CD4-positive, alpha-beta T cell (primary cell): ENCODE data around the gene AFDN. TPM values are rescaled to one million over a fixed set of nuclear protein-coding genes. Genes with fewer than 3 reads are reported as not detected.

Experiments used
- ATAC-seq: fragments of 200-7000 bp; cut with Tn5 transposase; one replicate; pipeline ENCODE4 v1.10.0; 2022; ENCODE audit warnings: mild to moderate bottlenecking; ENCODE audit not compliant: poor library complexity
- CTCF ChIA-PET: fragments of 350-600 bp; sonication (Branson Sonifier 250); formaldehyde crosslinking; loops from one replicate; lab custom pipeline; 2021; ENCODE audit warnings: antibody characterized with exemption, inconsistent platforms; lab: Charles Lee
- POLR2A ChIA-PET: fragments of 350-600 bp; sonication (Branson Sonifier 250); formaldehyde crosslinking; loops from one replicate; lab custom pipeline; 2021; ENCODE audit warnings: antibody characterized with exemption, inconsistent platforms; lab: Charles Lee
- DNase-seq, 14 experiments: peaks; one replicate each; pipeline ENCODE4 v3.0.0-alpha.2; 2013 to 2020; ENCODE audit warnings: mixed read lengths in 2 of 14
- H3K27ac ChIP-seq, 2 donors: one replicate each; pipeline versions ENCODE4 v1.5.1 to v1.7.0; 2013; ENCODE audit warnings: low read length in 2 of 2, low read depth in 1 of 2, mild to moderate bottlenecking in 1 of 2
- H3K27me3 ChIP-seq, 2 experiments: 1 replicate in 1 of 2; 2 replicates in 1 of 2; pipeline versions ENCODE4 v1.6.1 to v1.7.0; 2013; ENCODE audit warnings: low read length in 2 of 2, control low read depth in 1 of 2, mild to moderate bottlenecking in 1 of 2, moderate library complexity in 1 of 2; ENCODE audit not compliant: insufficient read depth in 2 of 2, control insufficient read depth in 1 of 2
- H3K36me3 ChIP-seq: one replicate; pipeline ENCODE4 v1.6.1; 2013; ENCODE audit warnings: low read length, control low read depth; ENCODE audit not compliant: insufficient read depth
- H3K4me1 ChIP-seq: one replicate; pipeline ENCODE4 v1.6.1; 2013; ENCODE audit warnings: low read length, control low read depth; ENCODE audit not compliant: insufficient read depth
- H3K4me3 ChIP-seq: one replicate; pipeline ENCODE4 v1.5.1; 2013; ENCODE audit warnings: mild to moderate bottlenecking, low read length, moderate library complexity
- H3K9me3 ChIP-seq, 2 experiments: 1 replicate in 1 of 2; 2 replicates in 1 of 2; pipeline versions ENCODE4 v1.6.1 to v1.7.0; 2013; ENCODE audit warnings: low read length in 2 of 2, mild to moderate bottlenecking in 2 of 2, control low read depth in 1 of 2, moderate library complexity in 1 of 2; ENCODE audit not compliant: control insufficient read depth in 1 of 2, insufficient read depth in 1 of 2
- H3K27ac Mint-ChIP-seq: one replicate; pipeline ENCODE4 v1.8.0; 2020; ENCODE audit warnings: mixed read lengths
- H3K27me3 Mint-ChIP-seq: one replicate; pipeline ENCODE4 v1.8.0; 2021; ENCODE audit warnings: mixed read lengths
- H3K36me3 Mint-ChIP-seq: one replicate; pipeline ENCODE4 v1.8.0; 2021; ENCODE audit warnings: low read depth, mixed read lengths
- H3K4me1 Mint-ChIP-seq: one replicate; pipeline ENCODE4 v1.8.0; 2021; ENCODE audit warnings: low read depth, mixed read lengths
- H3K4me3 Mint-ChIP-seq: one replicate; pipeline ENCODE4 v1.8.0; 2020; ENCODE audit warnings: mild to moderate bottlenecking, mixed read lengths
- H3K9me3 Mint-ChIP-seq: one replicate; pipeline ENCODE4 v1.8.0; 2020; ENCODE audit warnings: mixed read lengths
- intact Hi-C, 2 experiments: fragments of 100-400 bp; cut with DNase I in 1 of 2; cut with micrococcal nuclease in 1 of 2; formaldehyde crosslinking; loops; one replicate each; pipeline versions ENCODE4 v1.15.1 to v1.9.0; 2023 to 2025; cut with DNase I, micrococcal nuclease
- total RNA-seq, 174 experiments: library from RNA in 2 of 174; stranded (reverse) in 2 of 174; gene quantifications; one replicate each; pipeline ENCODE4 v1.2.3 and lab custom pipeline; 2021 to 2026
- TF ChIP-seq, protein P1 (sequence below): fragments of 200-600 bp; IDR thresholded peaks from one replicate; pipeline ENCODE4 v1.8.0; 2022; ENCODE audit warnings: antibody characterized with exemption, mild to moderate bottlenecking

The AFDN gene
- total RNA-seq, 2 experiments from 2014 or later, result 9.1 to 10.2 TPM

DNA sequence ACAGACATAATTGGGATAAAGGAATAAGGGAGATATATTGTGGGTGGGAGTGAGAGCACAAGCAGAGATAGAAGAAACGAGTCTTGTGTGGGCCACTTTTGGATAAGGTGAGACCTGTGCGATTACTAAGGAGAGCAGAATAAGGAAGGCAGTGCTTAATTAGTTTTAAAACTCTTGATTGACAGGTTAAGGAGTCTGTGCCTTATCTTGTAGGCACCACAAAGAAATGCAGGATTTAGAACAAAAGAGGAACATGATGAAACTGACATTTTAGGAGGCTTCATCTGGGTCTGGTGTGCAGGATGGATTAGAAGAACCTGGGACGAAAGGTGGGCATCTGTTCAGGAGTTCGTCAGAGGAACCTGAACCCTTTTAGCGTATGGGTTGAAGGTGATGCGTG lies 100.5 kb downstream of the AFDN start:
- TF ChIP-seq, protein P1, sequence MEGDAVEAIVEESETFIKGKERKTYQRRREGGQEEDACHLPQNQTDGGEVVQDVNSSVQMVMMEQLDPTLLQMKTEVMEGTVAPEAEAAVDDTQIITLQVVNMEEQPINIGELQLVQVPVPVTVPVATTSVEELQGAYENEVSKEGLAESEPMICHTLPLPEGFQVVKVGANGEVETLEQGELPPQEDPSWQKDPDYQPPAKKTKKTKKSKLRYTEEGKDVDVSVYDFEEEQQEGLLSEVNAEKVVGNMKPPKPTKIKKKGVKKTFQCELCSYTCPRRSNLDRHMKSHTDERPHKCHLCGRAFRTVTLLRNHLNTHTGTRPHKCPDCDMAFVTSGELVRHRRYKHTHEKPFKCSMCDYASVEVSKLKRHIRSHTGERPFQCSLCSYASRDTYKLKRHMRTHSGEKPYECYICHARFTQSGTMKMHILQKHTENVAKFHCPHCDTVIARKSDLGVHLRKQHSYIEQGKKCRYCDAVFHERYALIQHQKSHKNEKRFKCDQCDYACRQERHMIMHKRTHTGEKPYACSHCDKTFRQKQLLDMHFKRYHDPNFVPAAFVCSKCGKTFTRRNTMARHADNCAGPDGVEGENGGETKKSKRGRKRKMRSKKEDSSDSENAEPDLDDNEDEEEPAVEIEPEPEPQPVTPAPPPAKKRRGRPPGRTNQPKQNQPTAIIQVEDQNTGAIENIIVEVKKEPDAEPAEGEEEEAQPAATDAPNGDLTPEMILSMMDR, result no peak
- H3K9me3 Mint-ChIP-seq, result no peaks in the 10 kb centered on the region
- H3K36me3 ChIP-seq, result no peaks in the 10 kb centered on the region
- DNase-seq, result no peak
- CTCF ChIA-PET, result no interaction called here
- no peaks in the 10 kb centered on the region for H3K27me3 ChIP-seq
- no peak overlapping the region for H3K27ac Mint-ChIP-seq
- no peaks in the 10 kb centered on the region for H3K36me3 Mint-ChIP-seq
- no peaks in the 10 kb centered on the region for H3K4me1 ChIP-seq
- intact Hi-C loops, result no loop called here
- H3K27me3 Mint-ChIP-seq, result no peaks in the 10 kb centered on the region
- no peak overlapping the region for H3K4me3 Mint-ChIP-seq
- H3K9me3 ChIP-seq, result no peaks in the 10 kb centered on the region
- POLR2A ChIA-PET, result no interaction called here
- no peak overlapping the region for H3K27ac ChIP-seq
- H3K4me1 Mint-ChIP-seq, result no peaks in the 10 kb centered on the region
- no peak for ATAC-seq
- H3K4me3 ChIP-seq, result no peak overlapping the region

DNA sequence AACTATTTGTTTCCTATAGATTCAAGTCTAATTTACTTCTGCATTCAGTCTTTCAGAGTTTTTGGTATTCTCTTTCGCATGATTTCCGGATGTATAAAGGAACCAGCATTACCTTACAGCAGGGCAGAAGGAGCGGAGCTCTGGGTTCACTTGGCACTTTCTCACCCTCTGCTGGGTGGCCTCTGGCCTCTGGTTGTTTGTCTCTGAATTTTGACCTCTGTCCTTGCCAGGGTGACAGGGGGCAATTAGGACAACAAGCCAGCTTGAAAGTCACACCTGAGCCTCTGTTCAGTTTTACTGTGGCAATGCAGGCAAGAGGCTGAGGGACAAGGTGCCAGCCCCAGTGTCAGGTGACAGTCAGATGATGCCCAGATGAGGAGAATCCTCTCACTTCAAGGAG lies 101.4 kb downstream of the AFDN start:
- no peaks in the 10 kb centered on the region for H3K9me3 Mint-ChIP-seq
- POLR2A ChIA-PET, result no interaction called here

DNA sequence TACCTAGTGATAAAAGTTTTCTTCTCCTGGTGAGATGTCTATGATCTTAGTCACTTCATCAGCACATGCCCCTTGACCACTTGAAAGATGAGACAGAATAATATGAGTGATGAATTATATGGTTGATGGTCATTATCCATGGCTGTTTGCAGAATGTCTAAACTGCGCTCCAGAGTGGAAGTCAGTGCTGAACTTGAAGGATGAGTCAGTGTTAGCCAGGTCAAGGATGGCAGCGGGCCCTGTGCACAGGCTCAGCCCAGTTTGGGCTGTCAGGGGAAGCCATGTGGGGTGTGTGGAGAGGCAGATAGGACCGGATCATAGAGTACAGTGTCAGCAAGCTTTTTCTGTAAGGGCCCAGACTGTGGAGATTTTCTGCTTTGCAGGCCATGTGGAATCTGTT lies 103.6 kb downstream of the AFDN start:
- Mint-ChIP-seq H3K36me3 (no peaks in the 10 kb centered on the region), H3K9me3 (no peaks in the 10 kb centered on the region), H3K4me3 (no peak overlapping the region), H3K27ac (no peak overlapping the region), H3K27me3 (no peaks in the 10 kb centered on the region), H3K4me1 (no peaks in the 10 kb centered on the region)
- no peaks in the 10 kb centered on the region for H3K4me1 ChIP-seq
- H3K27ac ChIP-seq, result no peak overlapping the region
- TF ChIP-seq, protein P1, result no peak
- no peaks in the 10 kb centered on the region for H3K9me3 ChIP-seq
- H3K4me3 ChIP-seq, result no peak overlapping the region
- H3K36me3 ChIP-seq, result no peaks in the 10 kb centered on the region
- ChIA-PET CTCF (no interaction called here), POLR2A (no interaction called here)
- intact Hi-C loops, result no loop called here
- DNase-seq, result no peak
- H3K27me3 ChIP-seq, result no peaks in the 10 kb centered on the region
- no peak for ATAC-seq

More for the DNA sequence above, 101.4 kb downstream of the AFDN start:
- H3K4me1 ChIP-seq, result no peaks in the 10 kb centered on the region
- intact Hi-C loops, result no loop called here
- TF ChIP-seq, protein P1, result no peak
- H3K27ac Mint-ChIP-seq, result no peak overlapping the region
- no peaks in the 10 kb centered on the region for H3K9me3 ChIP-seq
- DNase-seq (no peak), ATAC-seq (no peak)
- H3K36me3 ChIP-seq, result no peaks in the 10 kb centered on the region
- no peaks in the 10 kb centered on the region for H3K27me3 Mint-ChIP-seq
- no peaks in the 10 kb centered on the region for H3K36me3 Mint-ChIP-seq
- H3K27me3 ChIP-seq, result no peaks in the 10 kb centered on the region
- H3K4me3 Mint-ChIP-seq, result no peak overlapping the region
- H3K27ac ChIP-seq, result no peak overlapping the region
- H3K4me1 Mint-ChIP-seq, result no peaks in the 10 kb centered on the region
- no peak overlapping the region for H3K4me3 ChIP-seq
- CTCF ChIA-PET, result no interaction called here
